IPS-18a (cell line): ENCODE data around the gene USP47.

ENCODE experiments used
- H3K27ac ChIP-seq: one replicate; pipeline ENCODE4 v1.5.1; 2013; ENCODE audit warnings: low read length
- H3K27me3 ChIP-seq: one replicate; pipeline ENCODE4 v1.6.1; 2013; ENCODE audit warnings: mild to moderate bottlenecking, low read length; ENCODE audit not compliant: control insufficient read depth, insufficient read depth
- H3K36me3 ChIP-seq: one replicate; pipeline ENCODE4 v1.6.1; 2013; ENCODE audit warnings: low read depth, low read length; ENCODE audit not compliant: control insufficient read depth
- H3K4me1 ChIP-seq: one replicate; pipeline ENCODE4 v1.6.1; 2013; ENCODE audit warnings: low read depth, low read length; ENCODE audit not compliant: control insufficient read depth
- H3K4me3 ChIP-seq: one replicate; pipeline ENCODE4 v1.5.1; 2013; ENCODE audit warnings: low read length
- H3K9ac ChIP-seq: one replicate; pipeline ENCODE4 v1.6.1; 2013; ENCODE audit warnings: mild to moderate bottlenecking, low read length, moderate library complexity
- H3K9me3 ChIP-seq: one replicate; pipeline ENCODE4 v1.6.1; 2013; ENCODE audit warnings: low read depth, low read length; ENCODE audit not compliant: control insufficient read depth

The USP47 gene

DNA sequence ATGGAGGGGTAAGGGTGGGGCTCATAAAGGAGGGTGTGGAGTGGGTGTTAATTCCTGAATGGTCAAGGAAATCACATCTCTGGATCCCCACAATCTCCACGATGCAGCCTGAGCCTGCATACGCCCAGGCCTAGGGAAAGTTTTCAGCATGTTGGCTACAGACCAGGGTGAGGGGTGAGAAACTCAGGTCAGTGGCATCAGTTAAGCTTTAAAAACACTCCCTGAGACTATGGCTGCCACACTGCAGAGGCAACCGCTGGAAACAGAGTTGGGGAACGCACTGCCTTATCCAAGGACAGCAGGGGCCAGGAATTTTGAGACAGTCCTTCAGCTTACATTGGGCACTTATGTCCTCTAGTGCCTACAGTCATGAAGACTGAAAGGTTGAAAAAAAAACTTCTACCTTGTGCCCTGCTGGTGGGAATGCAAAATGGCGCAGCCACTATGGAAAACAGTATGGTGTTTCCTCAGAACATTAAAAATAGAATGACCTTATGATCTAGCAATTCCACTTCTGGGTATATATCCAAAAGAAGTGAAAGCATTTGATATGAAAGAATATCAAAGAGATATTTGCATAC, 147.0 kb downstream of the USP47 start:
- Histone ChIP-seq H3K9me3 (no peaks in the 10 kb centered on the region), H3K9ac (no peak overlapping the region), H3K27me3 (no peaks in the 10 kb centered on the region), H3K4me1 (no peaks in the 10 kb centered on the region), H3K27ac (no peak overlapping the region), H3K36me3 (no peaks in the 10 kb centered on the region), H3K4me3 (no peak overlapping the region)

DNA sequence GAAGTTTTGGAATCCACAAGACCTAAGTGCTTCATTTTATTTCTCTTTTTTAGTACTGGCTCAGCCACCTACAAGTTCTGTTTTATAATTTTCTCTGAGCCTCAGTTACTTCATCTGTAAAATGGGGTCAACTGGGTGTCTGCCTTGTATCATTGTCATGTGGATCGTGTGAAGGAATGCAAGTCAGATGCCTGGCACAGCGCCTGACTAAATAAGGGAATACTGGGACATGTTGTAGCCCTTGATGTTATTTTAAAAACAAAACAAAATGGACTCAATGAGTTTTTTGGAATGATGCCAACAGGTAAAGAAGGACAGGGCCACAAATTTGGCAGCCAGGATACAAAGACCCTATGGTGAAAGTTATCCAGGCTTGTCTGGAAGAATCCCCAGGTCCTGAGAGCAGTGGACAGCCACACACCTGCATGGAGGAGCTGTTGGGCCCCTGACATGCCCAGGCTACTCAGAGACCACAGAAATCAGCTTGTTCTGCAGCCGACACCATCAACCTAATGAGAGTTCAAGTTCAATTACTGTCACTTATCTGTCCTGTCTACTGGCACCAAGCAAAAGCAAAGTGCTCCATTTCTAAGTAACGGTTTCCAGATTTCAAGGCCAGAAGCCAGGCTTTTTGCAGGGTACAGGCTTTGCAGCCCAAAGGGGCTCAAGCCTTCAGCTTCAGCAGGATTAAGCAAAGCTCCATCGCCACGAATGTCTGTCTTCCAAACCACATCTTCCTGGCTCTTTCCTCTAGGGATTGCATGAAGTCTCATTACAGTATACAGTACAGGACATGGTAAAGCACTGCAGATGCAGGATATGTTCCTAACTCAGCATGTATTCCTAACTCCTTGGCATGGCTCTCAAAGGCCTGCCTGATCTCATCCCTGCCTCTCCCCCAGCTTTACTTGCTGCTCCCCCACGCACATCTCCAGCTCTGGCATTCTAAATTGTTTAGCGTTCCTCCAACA, 148.3 kb downstream of the USP47 start:
- H3K4me3 ChIP-seq, result no peak overlapping the region
- no peak overlapping the region for H3K9ac ChIP-seq
- no peaks in the 10 kb centered on the region for H3K9me3 ChIP-seq
- H3K27me3 ChIP-seq, result no peaks in the 10 kb centered on the region
- no peaks in the 10 kb centered on the region for H3K36me3 ChIP-seq
- H3K4me1 ChIP-seq, result no peaks in the 10 kb centered on the region
- no peak overlapping the region for H3K27ac ChIP-seq

DNA sequence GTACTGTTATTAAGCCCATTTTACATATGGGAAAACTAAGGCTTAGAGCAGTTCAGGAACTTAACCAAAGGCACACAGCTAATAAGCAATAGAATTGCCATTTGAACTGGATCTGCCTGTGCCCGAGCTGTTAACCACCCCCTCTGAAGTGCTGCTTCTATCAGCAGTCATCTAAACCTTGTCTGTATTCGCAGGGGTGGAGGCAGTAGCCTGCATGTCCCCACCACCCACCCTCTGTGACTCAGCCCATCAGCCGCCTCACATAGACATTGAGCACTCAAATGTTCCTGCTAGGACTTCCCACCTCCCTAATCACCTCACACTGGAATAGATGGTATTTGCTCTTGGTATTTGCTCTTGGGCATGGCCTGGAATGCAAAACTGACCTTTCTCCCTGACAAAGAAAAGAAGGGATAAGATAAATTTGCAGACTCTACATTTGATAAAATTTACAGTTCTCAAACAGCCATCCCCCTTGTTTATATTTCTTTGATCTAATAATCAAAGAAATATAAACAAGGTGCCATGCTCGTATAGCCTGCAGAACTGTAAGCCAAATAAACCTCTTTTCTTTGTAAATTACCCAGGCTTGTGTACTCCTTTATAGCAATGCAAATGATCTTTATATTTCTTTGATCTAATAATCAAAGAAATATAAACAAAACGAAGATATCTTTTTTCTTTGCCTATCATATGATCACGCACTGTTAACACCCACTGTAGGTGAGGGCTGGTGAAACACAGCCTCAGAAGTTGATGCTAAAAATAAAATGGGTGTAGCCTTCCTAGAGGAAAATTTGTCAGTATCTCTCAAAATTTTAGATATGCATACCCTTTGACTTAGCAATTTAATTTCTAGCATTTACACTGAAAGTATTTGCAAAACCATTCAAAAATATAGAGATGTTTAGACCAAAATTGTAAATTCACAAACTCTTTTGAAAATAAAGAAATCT, 150.8 kb downstream of the USP47 start:
- no peak overlapping the region for H3K27ac ChIP-seq
- no peaks in the 10 kb centered on the region for H3K4me1 ChIP-seq
- H3K36me3 ChIP-seq, result peaks cover 12% of the 10 kb centered on the region

DNA sequence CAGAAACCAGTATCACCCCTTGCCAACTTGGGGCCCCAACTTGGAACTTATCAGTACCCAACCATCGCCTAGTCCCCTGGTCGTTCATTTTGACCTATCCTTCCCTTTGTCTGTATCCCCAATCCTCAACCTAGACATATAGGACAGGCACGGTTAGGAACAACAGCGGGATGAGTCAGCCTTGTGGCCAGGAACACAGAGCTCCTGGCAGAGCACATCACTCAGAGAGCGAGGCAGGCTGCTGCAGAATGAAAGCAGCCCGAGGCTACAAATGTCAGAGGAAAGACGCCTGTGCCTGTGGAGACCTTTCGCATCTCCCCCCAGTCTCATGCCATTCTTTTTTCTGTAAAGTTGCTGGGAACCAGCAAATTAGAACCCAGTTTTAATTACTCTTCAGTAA, 152.1 kb downstream of the USP47 start:
- H3K9ac ChIP-seq, result no peak overlapping the region
- H3K4me3 ChIP-seq, result no peak overlapping the region
- no peaks in the 10 kb centered on the region for H3K27me3 ChIP-seq
- no peak overlapping the region for H3K27ac ChIP-seq
- no peaks in the 10 kb centered on the region for H3K9me3 ChIP-seq
- H3K36me3 ChIP-seq, result peaks cover 12% of the 10 kb centered on the region
- H3K4me1 ChIP-seq, result no peaks in the 10 kb centered on the region

More for the DNA sequence above, 150.8 kb downstream of the USP47 start:
- Histone ChIP-seq H3K9me3 (no peaks in the 10 kb centered on the region), H3K9ac (no peak overlapping the region), H3K4me3 (no peak overlapping the region), H3K27me3 (no peaks in the 10 kb centered on the region)

DNA sequence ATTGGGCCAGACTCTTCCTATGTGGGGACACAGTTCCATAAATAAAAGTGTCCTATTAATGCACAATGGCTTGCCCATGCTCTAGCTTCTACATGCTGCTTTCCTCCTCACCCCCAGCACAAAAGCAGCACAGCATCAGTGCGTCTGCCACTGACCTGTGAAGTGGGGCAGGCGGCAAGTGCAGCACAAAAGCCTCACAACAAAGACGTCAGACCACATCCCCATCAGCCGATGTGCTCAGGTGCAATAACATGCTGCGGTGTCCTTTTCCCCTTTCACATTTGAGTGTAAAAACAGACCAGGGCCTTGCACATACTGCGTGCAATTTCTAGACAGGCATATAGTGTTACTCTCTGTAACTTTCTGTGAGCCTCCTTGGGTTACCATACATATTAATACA, 153.8 kb downstream of the USP47 start:
- Histone ChIP-seq H3K27me3 (no peaks in the 10 kb centered on the region), H3K36me3 (peaks cover 12% of the 10 kb centered on the region), H3K27ac (no peak overlapping the region), H3K4me1 (no peaks in the 10 kb centered on the region), H3K9ac (no peak overlapping the region), H3K4me3 (no peak overlapping the region), H3K9me3 (no peaks in the 10 kb centered on the region)

DNA sequence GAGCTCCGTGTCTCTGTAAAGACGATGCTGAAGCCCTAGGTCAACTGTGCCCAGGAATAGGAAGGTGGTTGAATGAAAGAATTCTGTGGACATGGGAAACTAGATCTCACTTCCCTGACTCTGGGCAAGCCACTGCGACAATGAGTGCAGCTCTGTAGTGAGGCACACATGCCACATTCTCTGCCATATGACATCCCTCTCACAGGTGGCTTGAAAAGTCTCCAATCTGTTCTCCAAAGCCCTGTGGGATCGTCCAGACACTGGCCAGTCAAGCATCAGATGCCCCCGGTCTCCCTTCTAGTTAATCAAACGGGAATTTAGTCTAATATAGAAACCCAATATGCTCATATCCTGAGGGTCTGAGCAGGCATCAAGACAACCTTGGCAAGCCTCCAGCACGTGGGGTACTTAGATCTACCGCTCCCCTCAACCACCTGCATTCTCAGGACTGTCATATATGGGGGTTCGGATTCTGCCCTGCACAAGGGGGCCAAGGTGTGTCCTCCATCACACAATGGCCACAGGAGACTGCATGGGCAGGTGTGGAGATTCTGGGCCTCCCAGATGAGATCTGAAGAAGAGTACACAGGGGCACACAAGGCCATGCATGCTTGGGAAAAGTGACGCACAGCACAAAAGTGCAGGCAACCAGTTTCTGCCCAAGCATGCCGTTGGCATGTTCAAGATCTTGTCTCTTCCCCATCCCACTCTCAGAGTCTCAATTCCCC, 154.7 kb downstream of the USP47 start:
- Histone ChIP-seq H3K9ac (no peak overlapping the region), H3K4me1 (no peaks in the 10 kb centered on the region), H3K27me3 (no peaks in the 10 kb centered on the region), H3K36me3 (peaks cover 16% of the 10 kb centered on the region), H3K4me3 (no peak overlapping the region), H3K9me3 (no peaks in the 10 kb centered on the region), H3K27ac (no peak overlapping the region)

DNA sequence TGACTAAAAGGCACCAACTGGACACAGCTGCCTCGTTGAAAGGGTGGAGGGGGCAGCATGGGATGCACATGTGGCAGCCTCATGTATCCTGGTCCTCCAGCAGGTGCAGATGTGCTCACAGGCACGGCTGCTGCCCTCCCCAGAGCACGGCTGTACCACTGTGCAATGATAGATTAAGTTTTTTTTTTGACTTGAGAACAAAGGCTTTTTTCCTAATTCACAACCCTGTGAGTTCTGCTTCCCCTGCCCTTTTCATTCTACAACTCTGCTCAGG, 155.2 kb downstream of the USP47 start:
- H3K9ac ChIP-seq, result no peak overlapping the region
- no peak overlapping the region for H3K4me3 ChIP-seq
- H3K4me1 ChIP-seq, result no peaks in the 10 kb centered on the region
- no peaks in the 10 kb centered on the region for H3K9me3 ChIP-seq
- no peaks in the 10 kb centered on the region for H3K27me3 ChIP-seq
- no peak overlapping the region for H3K27ac ChIP-seq
- peaks cover 21% of the 10 kb centered on the region for H3K36me3 ChIP-seq

DNA sequence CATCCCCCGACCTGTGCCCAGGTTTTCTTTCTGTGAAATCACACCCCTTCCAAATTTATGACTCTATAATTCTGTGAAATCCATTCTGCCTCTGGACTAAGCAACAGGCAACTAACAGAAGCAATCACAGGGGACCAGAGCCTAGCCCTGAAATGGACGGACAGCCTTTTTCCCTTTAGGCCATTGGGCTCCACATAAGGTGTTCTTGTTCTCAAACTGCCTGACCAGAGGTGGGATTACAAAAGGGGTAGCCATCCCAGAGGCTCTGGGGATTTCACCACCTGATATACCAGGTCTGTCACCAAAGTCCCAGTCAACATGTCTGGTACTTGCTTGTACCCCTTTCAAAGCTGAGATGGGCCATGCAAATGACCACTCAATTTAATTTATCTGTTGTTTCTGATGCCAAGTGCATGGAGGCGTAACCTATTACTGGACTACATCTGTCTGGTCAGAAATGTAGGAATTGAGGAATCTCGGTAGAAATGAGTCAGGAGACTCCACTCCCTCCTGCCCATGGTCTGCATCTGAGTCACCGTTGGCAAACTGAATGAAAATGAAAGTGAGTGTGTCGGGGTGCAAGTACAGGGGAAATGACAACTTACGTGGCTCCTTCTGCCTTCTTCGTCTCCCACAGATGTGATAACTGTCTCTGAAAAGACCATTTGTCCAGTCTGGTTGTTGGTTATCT, 156.5 kb downstream of the USP47 start:
- Histone ChIP-seq H3K9ac (no peak overlapping the region), H3K36me3 (peaks cover 24% of the 10 kb centered on the region), H3K4me1 (no peaks in the 10 kb centered on the region), H3K27ac (no peak overlapping the region), H3K27me3 (no peaks in the 10 kb centered on the region), H3K4me3 (no peak overlapping the region), H3K9me3 (no peaks in the 10 kb centered on the region)

DNA sequence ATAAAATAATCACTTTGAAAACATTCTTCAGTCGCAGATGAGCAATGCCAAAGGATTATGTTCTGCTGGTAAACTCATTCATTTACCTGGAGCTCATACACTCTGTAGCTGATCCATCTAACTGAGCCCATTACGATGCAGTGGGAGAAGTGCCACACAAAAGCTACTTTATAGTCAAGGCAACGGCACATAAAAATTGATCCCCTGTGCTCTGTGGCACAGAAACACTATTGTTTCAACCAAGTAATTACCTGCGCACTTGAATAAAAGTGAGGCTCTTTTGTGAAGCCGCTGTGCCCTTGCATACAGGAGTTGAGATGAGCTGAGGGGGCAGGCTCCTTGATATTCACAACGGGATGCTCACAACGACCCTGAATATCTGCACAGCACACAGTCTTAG, 159.4 kb downstream of the USP47 start:
- Histone ChIP-seq H3K4me1 (no peaks in the 10 kb centered on the region), H3K4me3 (no peak overlapping the region), H3K9ac (no peak overlapping the region), H3K36me3 (peaks cover 21% of the 10 kb centered on the region), H3K27me3 (no peaks in the 10 kb centered on the region), H3K27ac (no peak overlapping the region), H3K9me3 (no peaks in the 10 kb centered on the region)

DNA sequence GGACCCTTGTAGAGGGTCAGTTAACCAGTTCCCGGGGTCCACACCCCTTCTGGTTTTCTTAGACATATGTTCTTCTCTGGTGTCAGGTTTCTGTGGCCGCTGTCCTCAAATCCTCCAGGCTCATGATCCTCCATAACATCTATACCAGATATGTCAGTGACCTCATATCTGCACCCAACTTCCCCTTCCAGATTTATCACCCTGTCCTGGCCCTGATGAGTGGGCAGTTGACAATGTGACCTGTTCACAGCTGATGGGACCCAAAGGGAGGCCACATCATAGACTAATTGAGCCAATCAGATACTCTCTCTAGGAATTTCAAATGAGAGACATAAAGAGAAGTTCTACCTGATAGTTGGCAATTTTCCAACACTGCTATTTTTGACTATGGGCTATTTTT, 161.6 kb downstream of the USP47 start:
- Histone ChIP-seq H3K27me3 (peaks cover 15% of the 10 kb centered on the region), H3K36me3 (peaks cover 12% of the 10 kb centered on the region), H3K27ac (no peak overlapping the region), H3K9ac (no peak overlapping the region), H3K4me1 (no peaks in the 10 kb centered on the region), H3K4me3 (no peak overlapping the region), H3K9me3 (no peaks in the 10 kb centered on the region)
